NCI-H748 (cell line): ENCODE data around the gene FZR1.
"Not testable (repeated sequence)": the region's sequence is repeated elsewhere in the genome, so short reads cannot be mapped to it uniquely, and the experiment has no call there.

Source experiments
- DNase-seq: peaks from one replicate; lab custom pipeline; 2025; ENCODE audit not compliant: unreplicated experiment; lab: John Stamatoyannopoulos, UW

FZR1 gene

GRCh38 chr19:3494051-3494450 is 12.1 kb upstream of the FZR1 start:
- no peak for DNase-seq

- no peak for DNase-seq
Measured at GRCh38 chr19:3494559-3494958, 11.6 kb upstream of the FZR1 start.

- DNase-seq, result no peak
Measured at GRCh38 chr19:3496392-3497273, 9.5 kb upstream of the FZR1 start.

- no peak for DNase-seq
Measured at GRCh38 chr19:3497757-3498520, 8.2 kb upstream of the FZR1 start.

GRCh38 chr19:3499738-3500428 is 6.2 kb upstream of the FZR1 start:
- peak; percentile 6 for DNase-seq

GRCh38 chr19:3500429-3501101 is 5.5 kb upstream of the FZR1 start, which contains the start of gene DOHH:
DOHH (minus strand) TSS chr19:3500674; CDS start chr19:3496814, 3,860 bp downstream.
- DNase-seq, result peak; percentile 93

GRCh38 chr19:3501780-3502179 is 4.3 kb upstream of the FZR1 start:
- DNase-seq, result no peak

- DNase-seq, result no peak
Measured at GRCh38 chr19:3503036-3503572, 3.0 kb upstream of the FZR1 start.

- no peak for DNase-seq
Measured at GRCh38 chr19:3504735-3505134, 1.4 kb upstream of the FZR1 start.

- DNase-seq, result peak; percentile 2
Measured at GRCh38 chr19:3506384-3507340, 551 bp downstream of the FZR1 start.

GRCh38 chr19:3507371-3508120 is 1.4 kb downstream of the FZR1 start:
- DNase-seq, result peak; percentile 17

- DNase-seq, result not testable (repeated sequence)
Measured at GRCh38 chr19:3508121-3508661, 2.1 kb downstream of the FZR1 start.

- no peak for DNase-seq
Measured at GRCh38 chr19:3508771-3509535, 2.8 kb downstream of the FZR1 start.

- no peak for DNase-seq
Measured at GRCh38 chr19:3509566-3509989, 3.5 kb downstream of the FZR1 start.

GRCh38 chr19:3510727-3511126 is 4.6 kb downstream of the FZR1 start:
- no peak for DNase-seq

- no peak for DNase-seq
Measured at GRCh38 chr19:3511506-3512251, 5.6 kb downstream of the FZR1 start.
